H1 (cell line): Measurements from ENCODE around the gene GADL1.

ENCODE experiments used
- EP300 ChIP-seq, 2 experiments: IDR thresholded peaks; 1 replicate in 1 of 2; 2 replicates in 1 of 2; pipeline ENCODE4 v1.6.1; 2011 to 2012; ENCODE audit warnings: low read depth in 2 of 2, low read length in 2 of 2, mild to moderate bottlenecking in 2 of 2, borderline replicate concordance in 1 of 2, inconsistent platforms in 1 of 2, moderate library complexity in 1 of 2
- TF ChIP-seq, protein P1 (sequence below), 3 experiments: IDR thresholded peaks; 1 replicate in 2 of 3; 2 replicates in 1 of 3; pipeline versions ENCODE4 v1.5.1 to v1.6.1; 2011; ENCODE audit warnings: low read length in 3 of 3, mild to moderate bottlenecking in 3 of 3, inconsistent platforms in 2 of 3, low read depth in 1 of 3, moderate library complexity in 1 of 3; ENCODE audit not compliant: insufficient read depth in 1 of 3; ENCODE audit errors: control extremely low read depth in 1 of 3

DNA sequence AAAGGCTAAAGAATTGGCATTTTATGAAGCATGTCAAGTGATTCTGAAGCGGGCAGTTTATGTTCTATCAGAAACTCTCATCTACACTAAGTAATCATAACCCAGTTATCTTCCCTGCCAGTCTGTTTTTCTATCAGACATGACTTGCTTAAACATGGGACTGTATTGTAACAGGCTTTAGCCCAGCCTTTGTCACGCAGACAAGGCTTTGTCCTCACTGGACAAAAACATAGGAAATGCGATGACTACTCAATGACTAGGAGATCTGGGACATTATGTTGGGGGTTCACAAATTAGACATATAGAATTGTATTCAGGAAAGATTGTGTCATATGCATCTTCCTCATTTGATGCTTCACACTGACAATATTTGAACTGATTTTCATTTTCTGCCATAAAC lies 115.5 kb downstream of the GADL1 start:
- TF ChIP-seq, protein P1, sequence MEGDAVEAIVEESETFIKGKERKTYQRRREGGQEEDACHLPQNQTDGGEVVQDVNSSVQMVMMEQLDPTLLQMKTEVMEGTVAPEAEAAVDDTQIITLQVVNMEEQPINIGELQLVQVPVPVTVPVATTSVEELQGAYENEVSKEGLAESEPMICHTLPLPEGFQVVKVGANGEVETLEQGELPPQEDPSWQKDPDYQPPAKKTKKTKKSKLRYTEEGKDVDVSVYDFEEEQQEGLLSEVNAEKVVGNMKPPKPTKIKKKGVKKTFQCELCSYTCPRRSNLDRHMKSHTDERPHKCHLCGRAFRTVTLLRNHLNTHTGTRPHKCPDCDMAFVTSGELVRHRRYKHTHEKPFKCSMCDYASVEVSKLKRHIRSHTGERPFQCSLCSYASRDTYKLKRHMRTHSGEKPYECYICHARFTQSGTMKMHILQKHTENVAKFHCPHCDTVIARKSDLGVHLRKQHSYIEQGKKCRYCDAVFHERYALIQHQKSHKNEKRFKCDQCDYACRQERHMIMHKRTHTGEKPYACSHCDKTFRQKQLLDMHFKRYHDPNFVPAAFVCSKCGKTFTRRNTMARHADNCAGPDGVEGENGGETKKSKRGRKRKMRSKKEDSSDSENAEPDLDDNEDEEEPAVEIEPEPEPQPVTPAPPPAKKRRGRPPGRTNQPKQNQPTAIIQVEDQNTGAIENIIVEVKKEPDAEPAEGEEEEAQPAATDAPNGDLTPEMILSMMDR (IDR thresholded peaks at IDR 0.05; ENCODE audit: control extremely low read depth in 1 of 3, insufficient read depth in 1 of 3, low read depth in 1 of 3, low read length in 3 of 3), result no peak
- TF ChIP-seq EP300 (IDR thresholded peaks at IDR 0.05; ENCODE audit: borderline replicate concordance in 1 of 2, low read depth in 2 of 2, low read length in 2 of 2), result no peak
